Measurements from ENCODE around the gene SSX2IP. TPM values are rescaled to one million over a fixed set of nuclear protein-coding genes. Genes with fewer than 3 reads are reported as not detected.

The SSX2IP gene
- 4.2 and 6.9 TPM in 2 replicates for total RNA-seq

GRCh38 chr1:84690397-84691121 lies at the start of gene SSX2IP:
Gene SSX2IP, minus strand, starts transcription at chr1:84690461. Its CDS starts 19,242 bp downstream, at chr1:84671219.

Other genes with a start within 250 kb of the SSX2IP start
- 27.8 and 35.8 TPM in 2 replicates for gene RPF1, start 211.2 kb downstream of the SSX2IP start, total RNA-seq
- not detected in 2 replicates for gene SPATA1, start 184.1 kb downstream of the SSX2IP start, total RNA-seq
- gene GNG5, start 183.9 kb downstream of the SSX2IP start, total RNA-seq = 56.0 and 70.6 TPM in 2 replicates
- gene CTBS, start 116.0 kb downstream of the SSX2IP start, total RNA-seq = 18.1 TPM in 2 replicates
- gene LPAR3, start 202.7 kb upstream of the SSX2IP start, total RNA-seq = not detected in 2 replicates

All from cardiac ventricle fibroblast (primary cell).